GM10266 (cell line): Measurements from ENCODE around the gene TASP1.

ENCODE experiments used
- DNase-seq: peaks from one replicate; pipeline ENCODE4 v3.0.0; 2012; ENCODE audit errors: extremely low spot score
- CTCF ChIP-seq: IDR thresholded peaks from 2 replicates; pipeline ENCODE4 v1.5.1; 2012; ENCODE audit warnings: mild to moderate bottlenecking, low read depth; ENCODE audit not compliant: control insufficient read depth, insufficient read depth; ENCODE audit errors: missing control alignments

TASP1 gene

GRCh38 chr20:13419477-13419876, 219.3 kb downstream of the TASP1 start:
- DNase-seq: no peak
- TF ChIP-seq CTCF: no peak

- no peak for DNase-seq
- no peak for TF ChIP-seq CTCF
Measured at GRCh38 chr20:13418263-13419229, 220.2 kb downstream of the TASP1 start.

- DNase-seq: no peak
- no peak for TF ChIP-seq CTCF
Measured at GRCh38 chr20:13416531-13416930, 222.2 kb downstream of the TASP1 start.

- no peak for TF ChIP-seq CTCF
Measured at GRCh38 chr20:13412806-13413445, 225.8 kb downstream of the TASP1 start.

GRCh38 chr20:13404293-13404692, 234.4 kb downstream of the TASP1 start:
- no peak for TF ChIP-seq CTCF
- DNase-seq: no peak

More at GRCh38 chr20:13412806-13413445, 225.8 kb downstream of the TASP1 start:
- no peak for DNase-seq

GRCh38 chr20:13403453-13403852, 235.3 kb downstream of the TASP1 start:
- TF ChIP-seq CTCF: no peak
- DNase-seq: no peak

- no peak for DNase-seq
- no peak for TF ChIP-seq CTCF
Measured at GRCh38 chr20:13402986-13403385, 235.7 kb downstream of the TASP1 start.
